Measurements from ENCODE around the gene LSM7. TPM values are rescaled to one million over a fixed set of nuclear protein-coding genes. Genes with fewer than 3 reads are reported as not detected.
A peak's percentile ranks its signal among the peaks of the same experiment; 100 is the strongest.

Gene LSM7
- total RNA-seq, 2 donors from 2014 or later, result 71.5 to 72.2 TPM

DNA sequence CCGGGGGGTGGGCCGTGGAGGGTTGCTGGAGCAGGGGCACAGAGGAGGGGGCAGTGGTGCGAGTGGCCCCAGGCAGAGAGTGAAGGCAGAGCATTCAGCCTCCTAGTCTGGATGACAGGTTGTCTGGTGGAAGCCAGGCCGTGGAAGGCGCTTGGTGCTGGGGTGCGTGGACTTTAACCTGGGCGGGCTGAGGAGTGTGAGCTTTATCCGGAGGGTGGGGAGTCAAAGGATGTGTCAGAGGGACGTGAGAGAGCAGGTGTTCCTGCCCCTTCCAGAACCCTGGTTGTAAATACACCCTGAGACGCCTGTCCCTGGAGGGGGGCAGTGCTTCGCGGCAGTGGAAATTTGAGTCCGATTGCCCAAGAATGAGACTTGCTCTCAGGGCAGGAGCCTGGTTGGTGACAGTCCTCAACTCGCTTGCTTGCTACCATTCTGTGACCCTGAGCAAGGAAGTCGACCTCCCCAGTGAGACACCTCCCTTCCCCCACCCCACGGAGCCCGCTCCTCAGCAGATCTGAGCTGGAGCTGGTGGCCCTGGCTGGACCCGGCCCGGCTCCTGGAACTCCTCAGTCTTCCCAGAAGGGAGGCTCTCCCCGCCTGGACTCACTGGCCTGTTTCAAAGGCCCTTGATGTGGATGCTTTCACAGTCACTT lies 2.4 kb upstream of the LSM7 start:
- DNase-seq, result no peak
- peaks cover 4% of the 10 kb centered on the region for H3K36me3 Mint-ChIP-seq (ENCODE audit: low read depth)
- peaks cover 34% of the 10 kb centered on the region for H3K4me1 Mint-ChIP-seq
- no peak overlapping the region for H3K4me3 Mint-ChIP-seq
- peak overlapping the region; percentile 80 for H3K27ac Mint-ChIP-seq
- no peaks in the 10 kb centered on the region for H3K9me3 ChIP-seq (ENCODE audit: control insufficient read depth, low read length, poor library complexity, severe bottlenecking)
- H3K27me3 Mint-ChIP-seq, result no peaks in the 10 kb centered on the region
- no peak for ATAC-seq

DNA sequence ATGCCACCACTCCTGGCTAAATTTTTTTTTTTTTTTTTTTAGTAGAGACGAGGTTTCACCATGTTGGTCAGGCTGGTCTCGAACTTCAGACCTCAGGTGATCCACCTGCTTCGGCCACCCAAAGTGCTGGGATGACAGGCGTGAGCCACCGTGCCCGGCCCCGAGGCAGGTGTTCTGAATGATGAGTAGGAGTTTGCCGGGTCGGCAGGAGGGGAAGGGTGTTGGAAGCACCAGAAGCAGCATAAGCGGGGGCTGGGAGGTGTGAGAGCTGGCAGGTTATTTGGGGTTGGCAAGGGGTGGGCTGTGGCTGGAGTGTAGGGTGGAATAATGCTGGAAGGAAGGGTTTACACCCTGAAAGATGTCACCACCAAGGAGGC lies 1.9 kb upstream of the LSM7 start:
- DNase-seq (no peak), ATAC-seq (no peak)
- Mint-ChIP-seq H3K36me3 (ENCODE audit: low read depth) (peaks cover 4% of the 10 kb centered on the region), H3K27me3 (no peaks in the 10 kb centered on the region), H3K4me1 (peaks cover 34% of the 10 kb centered on the region), H3K4me3 (no peak overlapping the region), H3K27ac (peak overlapping the region; percentile 97)
- H3K9me3 ChIP-seq (ENCODE audit: control insufficient read depth, low read length, poor library complexity, severe bottlenecking), result no peaks in the 10 kb centered on the region

DNA sequence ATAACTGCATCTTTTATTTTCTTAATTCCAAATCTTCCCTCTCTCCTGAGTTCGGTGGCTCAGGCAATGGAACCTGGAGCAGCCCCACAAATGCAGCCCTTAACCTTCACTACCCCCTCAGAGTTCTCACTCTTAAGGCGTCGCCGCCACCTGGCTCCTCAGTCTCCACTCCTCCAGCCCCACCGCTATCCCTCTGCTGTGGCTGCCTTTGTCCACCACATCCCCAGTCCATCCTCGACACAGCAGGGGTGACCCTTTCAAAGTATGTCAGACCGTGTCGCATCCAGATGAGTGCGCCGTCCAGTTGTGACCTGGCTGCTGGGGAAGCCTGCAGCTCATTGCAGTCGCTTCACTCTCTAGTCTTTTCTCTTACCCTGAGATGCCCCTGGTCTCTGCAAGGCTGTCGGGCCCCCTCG lies 1.1 kb upstream of the LSM7 start:
- peak overlapping the region; percentile 100 for H3K4me3 Mint-ChIP-seq
- H3K27ac Mint-ChIP-seq, result peak overlapping the region; percentile 97
- H3K27me3 Mint-ChIP-seq, result no peaks in the 10 kb centered on the region
- peaks cover 34% of the 10 kb centered on the region for H3K4me1 Mint-ChIP-seq
- ATAC-seq (no peak), DNase-seq (no peak)
- peaks cover 4% of the 10 kb centered on the region for H3K36me3 Mint-ChIP-seq (ENCODE audit: low read depth)
- H3K9me3 ChIP-seq (ENCODE audit: control insufficient read depth, low read length, poor library complexity, severe bottlenecking), result no peaks in the 10 kb centered on the region

DNA sequence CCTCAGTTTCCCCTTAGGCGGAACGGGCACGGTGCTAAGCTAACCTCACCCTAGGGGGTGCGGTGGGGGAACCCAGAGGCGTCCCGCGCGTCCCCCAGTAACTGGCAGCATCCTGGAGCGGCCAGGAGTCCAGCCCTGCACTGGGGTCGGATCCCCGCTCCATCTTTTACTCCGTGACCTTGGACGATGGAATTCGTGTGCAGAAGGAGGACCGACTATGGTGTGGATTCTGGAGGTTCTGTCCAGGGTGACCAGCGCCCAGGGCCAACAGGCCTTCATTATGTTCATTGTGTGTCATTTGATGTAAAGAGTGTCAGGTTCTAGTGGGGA lies 728 bp upstream of the LSM7 start:
- Mint-ChIP-seq H3K27ac (peak overlapping the region; percentile 97), H3K4me3 (peak overlapping the region; percentile 100), H3K27me3 (no peaks in the 10 kb centered on the region), H3K4me1 (peaks cover 34% of the 10 kb centered on the region), H3K36me3 (ENCODE audit: low read depth) (peaks cover 4% of the 10 kb centered on the region)
- DNase-seq, result no peak
- ATAC-seq, result no peak
- no peaks in the 10 kb centered on the region for H3K9me3 ChIP-seq (ENCODE audit: control insufficient read depth, low read length, poor library complexity, severe bottlenecking)

DNA sequence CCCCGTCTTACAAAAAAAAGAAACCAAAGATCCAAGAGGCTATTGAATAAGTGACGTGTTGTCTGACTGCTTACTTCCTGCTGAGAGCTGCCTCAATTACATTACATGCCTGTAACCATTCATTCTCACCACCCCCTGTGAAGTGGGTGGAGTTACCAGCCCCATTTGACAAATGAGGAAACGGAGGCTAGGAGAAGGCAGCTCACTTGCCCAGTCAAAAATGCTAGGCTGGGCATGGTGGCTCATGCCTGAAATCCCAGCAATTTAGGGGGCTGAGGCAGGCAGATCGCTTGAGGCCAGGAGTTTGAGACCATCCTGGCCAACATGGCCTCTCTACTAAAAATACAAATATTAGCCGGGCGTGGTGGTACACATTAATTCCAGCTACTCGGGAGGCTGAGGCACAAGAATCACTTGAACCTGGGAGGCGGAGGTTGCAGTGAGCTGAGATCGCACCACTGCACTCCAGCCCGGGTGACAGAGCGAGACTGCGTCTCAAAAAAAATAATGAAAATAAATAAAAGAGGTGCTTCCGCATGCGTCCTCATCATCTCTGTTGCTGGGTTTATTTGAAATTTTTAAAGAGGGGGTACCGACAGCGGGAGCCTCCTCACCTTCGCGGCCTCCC lies 499 bp downstream of the LSM7 start:
- DNase-seq, result peak in 1 of 3 donors; percentile 45
- H3K9me3 ChIP-seq (ENCODE audit: control insufficient read depth, low read length, poor library complexity, severe bottlenecking), result no peaks in the 10 kb centered on the region
- Mint-ChIP-seq H3K27ac (peak overlapping the region; percentile 97), H3K36me3 (ENCODE audit: low read depth) (peaks cover 4% of the 10 kb centered on the region), H3K4me1 (peaks cover 31% of the 10 kb centered on the region), H3K27me3 (no peaks in the 10 kb centered on the region), H3K4me3 (peak overlapping the region; percentile 100)
- ATAC-seq, result peak; percentile 69

DNA sequence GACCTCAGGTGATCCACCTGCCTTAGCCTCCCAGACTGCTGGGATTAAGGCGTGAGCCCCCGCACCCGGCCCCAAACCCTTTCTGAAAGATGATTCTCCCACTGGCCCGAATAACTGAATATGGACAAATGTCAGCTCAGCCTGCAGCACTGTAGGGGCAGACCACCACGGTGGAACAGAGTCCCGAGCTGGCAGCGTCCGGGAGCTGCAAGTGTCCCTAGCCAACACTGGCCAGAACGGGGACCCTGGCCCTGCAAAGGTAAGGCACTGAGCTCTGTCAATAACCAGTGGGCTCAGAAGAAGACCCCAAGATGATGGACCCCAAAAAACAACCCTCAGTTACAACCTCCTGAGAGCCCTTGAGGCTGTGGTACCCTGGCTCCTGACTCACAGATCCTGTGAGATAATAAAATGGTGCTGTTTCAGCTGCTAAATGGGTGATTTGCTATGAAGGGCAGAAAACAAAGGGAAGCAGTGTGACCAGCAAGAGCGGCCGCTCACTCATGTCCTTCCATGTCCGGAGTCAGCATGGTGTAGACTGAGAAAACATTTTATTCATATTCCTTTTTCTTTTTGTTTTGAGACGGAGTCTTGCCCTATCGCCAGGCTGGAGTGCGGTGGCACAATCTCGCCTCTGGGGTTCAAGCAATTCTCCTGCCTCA lies 1.6 kb downstream of the LSM7 start:
- H3K36me3 Mint-ChIP-seq (ENCODE audit: low read depth), result peaks cover 4% of the 10 kb centered on the region
- H3K9me3 ChIP-seq (ENCODE audit: control insufficient read depth, low read length, poor library complexity, severe bottlenecking), result no peaks in the 10 kb centered on the region
- peaks cover 31% of the 10 kb centered on the region for H3K4me1 Mint-ChIP-seq
- peak overlapping the region; percentile 97 for H3K27ac Mint-ChIP-seq
- H3K27me3 Mint-ChIP-seq, result no peaks in the 10 kb centered on the region
- DNase-seq (no peak), ATAC-seq (no peak)
- H3K4me3 Mint-ChIP-seq, result peak overlapping the region; percentile 100

DNA sequence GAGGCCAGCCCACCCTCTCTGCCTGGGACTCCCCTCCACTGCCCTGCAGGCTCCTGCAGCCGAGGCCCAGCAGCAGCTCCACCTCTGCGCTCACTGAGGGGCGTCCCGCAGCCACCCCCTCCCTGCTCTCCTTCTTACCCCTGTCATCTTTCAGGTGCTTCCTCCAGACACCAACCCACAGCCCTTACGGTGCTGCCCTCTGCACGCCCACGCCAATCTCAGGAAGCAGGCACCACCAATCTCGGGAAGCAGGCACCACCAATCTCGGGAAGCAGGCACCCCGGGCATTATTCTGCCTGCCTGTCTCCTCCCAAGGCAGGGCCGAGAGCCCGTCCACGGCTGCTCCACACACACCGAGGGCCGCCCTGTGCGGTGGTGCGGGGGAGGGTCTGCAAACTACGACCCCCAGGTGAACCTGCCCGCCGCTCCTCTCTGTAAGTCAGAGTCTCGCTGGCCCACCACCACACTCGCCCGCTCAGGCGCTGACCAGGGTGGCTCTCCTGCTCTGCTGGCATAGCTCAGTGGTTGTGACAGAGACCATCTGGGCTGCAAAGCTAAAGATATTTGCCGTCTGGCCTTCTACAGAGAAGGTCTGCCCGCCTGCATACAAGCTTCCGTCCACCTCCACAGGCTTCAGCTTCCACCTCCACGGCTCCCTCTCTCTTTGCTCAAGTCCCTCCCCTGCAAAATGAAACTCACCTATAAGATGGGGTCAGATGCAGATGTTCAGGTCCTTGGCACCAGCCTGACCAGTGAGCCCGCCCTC lies 2.9 kb downstream of the LSM7 start:
- H3K27me3 Mint-ChIP-seq, result no peaks in the 10 kb centered on the region
- H3K4me1 Mint-ChIP-seq, result peaks cover 30% of the 10 kb centered on the region
- H3K4me3 Mint-ChIP-seq, result peak overlapping the region; percentile 66
- H3K9me3 ChIP-seq (ENCODE audit: control insufficient read depth, low read length, poor library complexity, severe bottlenecking), result no peaks in the 10 kb centered on the region
- H3K36me3 Mint-ChIP-seq (ENCODE audit: low read depth), result peaks cover 4% of the 10 kb centered on the region
- no peak overlapping the region for H3K27ac Mint-ChIP-seq
- ATAC-seq, result no peak
- no peak for DNase-seq

DNA sequence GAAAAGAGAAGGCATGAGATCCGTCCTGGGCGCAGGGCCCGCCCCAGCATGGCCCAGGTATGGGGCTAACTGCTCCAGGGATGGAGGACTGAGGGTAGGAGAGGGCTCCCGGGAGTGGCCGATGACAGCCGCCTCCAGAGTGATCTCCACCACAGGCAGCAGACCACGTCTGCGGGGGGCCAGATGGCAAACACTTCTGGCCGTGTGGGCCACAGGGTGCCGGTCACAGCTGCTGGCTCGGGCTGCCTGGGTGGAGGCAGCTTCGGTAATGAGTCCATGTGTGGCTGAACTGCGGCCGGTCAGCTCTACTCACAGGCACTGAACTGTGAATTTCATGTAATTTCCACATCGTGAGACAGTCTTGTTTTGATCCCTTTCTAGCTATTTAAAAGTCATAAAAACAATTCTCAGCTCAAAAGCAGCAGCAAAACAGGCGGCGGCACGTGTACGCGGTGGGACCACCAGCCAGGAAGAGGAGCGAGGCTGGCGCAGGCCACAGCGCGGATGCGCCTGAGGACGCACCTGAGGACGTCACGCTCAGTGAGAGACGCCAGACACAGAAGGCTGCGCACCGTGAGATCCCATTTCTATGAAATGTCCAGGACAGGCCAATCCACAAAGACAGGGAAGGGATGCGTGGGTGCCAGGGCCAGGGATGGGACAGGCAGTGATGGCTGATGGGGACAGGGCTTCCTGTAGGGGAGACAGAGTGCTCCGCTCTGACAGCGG lies 4.0 kb downstream of the LSM7 start:
- Mint-ChIP-seq H3K27ac (no peak overlapping the region), H3K27me3 (no peaks in the 10 kb centered on the region), H3K4me3 (no peak overlapping the region), H3K4me1 (peaks cover 21% of the 10 kb centered on the region), H3K36me3 (ENCODE audit: low read depth) (peaks cover 4% of the 10 kb centered on the region)
- no peaks in the 10 kb centered on the region for H3K9me3 ChIP-seq (ENCODE audit: control insufficient read depth, low read length, poor library complexity, severe bottlenecking)
- no peak for DNase-seq
- ATAC-seq, result no peak

DNA sequence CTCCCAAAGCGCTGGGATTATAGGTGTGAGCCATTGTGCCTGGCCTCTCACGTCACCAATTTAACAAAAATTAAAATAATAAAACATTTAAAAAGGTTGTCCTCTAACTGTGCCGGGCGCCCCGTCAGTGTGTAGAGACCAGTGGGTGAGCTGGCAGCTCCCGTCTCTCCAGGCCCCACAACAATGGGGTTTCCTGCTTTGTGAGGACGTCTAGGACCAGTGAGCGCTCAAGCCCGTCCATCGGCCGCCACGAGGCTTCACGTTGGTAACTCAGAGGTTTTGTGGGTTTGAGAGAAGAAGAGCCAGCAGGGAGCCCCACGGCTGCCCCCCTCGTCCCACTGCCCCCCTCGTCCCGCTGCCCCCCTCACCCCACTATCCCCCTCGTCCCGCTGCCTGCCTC lies 4.7 kb downstream of the LSM7 start:
- Mint-ChIP-seq H3K4me3 (no peak overlapping the region), H3K4me1 (peaks cover 17% of the 10 kb centered on the region), H3K27me3 (no peaks in the 10 kb centered on the region), H3K36me3 (ENCODE audit: low read depth) (peaks cover 4% of the 10 kb centered on the region), H3K27ac (no peak overlapping the region)
- no peaks in the 10 kb centered on the region for H3K9me3 ChIP-seq (ENCODE audit: control insufficient read depth, low read length, poor library complexity, severe bottlenecking)
- DNase-seq, result no peak
- no peak for ATAC-seq

DNA sequence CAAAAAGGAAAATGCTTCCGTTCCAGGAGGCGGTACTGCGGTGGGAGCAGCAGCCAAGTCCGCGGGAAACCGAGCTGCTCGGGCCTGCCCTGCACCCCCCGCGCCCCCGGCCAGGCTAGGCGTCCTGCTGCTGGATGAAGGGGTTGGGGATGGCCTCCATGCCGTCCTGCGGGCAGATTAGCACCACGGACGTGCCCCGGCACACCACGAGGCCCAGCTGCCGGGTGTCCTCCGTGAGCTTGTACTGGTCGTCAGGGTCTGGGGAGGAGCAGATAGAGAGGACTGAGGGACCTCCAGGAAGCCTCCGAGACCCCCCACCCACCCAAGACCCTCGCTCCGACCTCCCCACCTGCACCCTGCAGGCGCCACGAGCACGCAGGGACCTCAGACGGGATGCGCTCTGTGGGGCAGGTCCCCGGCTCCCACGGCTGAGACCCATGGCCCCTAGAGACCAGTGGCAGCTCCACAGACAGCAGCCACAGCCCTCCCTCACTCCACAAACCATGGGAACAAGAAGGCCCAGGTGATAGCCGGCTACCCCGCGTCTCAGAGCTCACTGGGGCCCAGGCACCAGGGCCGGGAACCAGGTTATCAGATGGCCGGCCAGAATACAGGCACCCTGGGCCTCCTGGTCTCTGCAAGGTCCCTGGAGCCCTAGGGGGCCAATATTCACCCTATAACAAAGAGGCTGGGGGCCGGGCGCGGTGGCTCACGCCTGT lies 6.7 kb downstream of the LSM7 start:
- H3K9me3 ChIP-seq (ENCODE audit: control insufficient read depth, low read length, poor library complexity, severe bottlenecking), result no peaks in the 10 kb centered on the region
- DNase-seq, result no peak
- H3K4me3 Mint-ChIP-seq, result no peak overlapping the region
- H3K36me3 Mint-ChIP-seq (ENCODE audit: low read depth), result peaks cover 2% of the 10 kb centered on the region
- no peak for ATAC-seq
- no peak overlapping the region for H3K27ac Mint-ChIP-seq
- no peaks in the 10 kb centered on the region for H3K27me3 Mint-ChIP-seq
- peaks cover 5% of the 10 kb centered on the region for H3K4me1 Mint-ChIP-seq

DNA sequence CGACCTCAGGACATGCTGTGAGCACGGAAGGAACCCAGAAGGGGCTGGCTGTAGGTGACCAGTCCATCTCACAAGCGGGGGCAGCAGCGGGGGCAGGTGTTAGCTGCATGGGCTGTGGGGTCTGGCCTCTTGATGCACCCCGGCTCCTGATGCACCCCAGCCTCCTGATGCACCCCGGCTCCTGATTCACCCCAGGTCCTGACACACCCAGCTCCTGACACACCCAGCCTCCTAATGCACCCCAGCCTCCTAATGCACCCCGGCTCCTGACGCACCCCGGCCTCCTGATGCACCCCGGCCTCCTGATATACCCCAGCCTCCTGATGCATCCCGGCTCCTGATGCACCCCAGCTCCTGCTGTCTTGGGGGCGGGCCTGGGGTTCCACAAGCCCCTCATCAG lies 7.4 kb downstream of the LSM7 start:
- DNase-seq, result no peak
- no peaks in the 10 kb centered on the region for H3K9me3 ChIP-seq (ENCODE audit: control insufficient read depth, low read length, poor library complexity, severe bottlenecking)
- H3K4me3 Mint-ChIP-seq, result no peak overlapping the region
- peaks cover 2% of the 10 kb centered on the region for H3K36me3 Mint-ChIP-seq (ENCODE audit: low read depth)
- H3K4me1 Mint-ChIP-seq, result peaks cover 3% of the 10 kb centered on the region
- no peaks in the 10 kb centered on the region for H3K27me3 Mint-ChIP-seq
- no peak for ATAC-seq
- H3K27ac Mint-ChIP-seq, result no peak overlapping the region

DNA sequence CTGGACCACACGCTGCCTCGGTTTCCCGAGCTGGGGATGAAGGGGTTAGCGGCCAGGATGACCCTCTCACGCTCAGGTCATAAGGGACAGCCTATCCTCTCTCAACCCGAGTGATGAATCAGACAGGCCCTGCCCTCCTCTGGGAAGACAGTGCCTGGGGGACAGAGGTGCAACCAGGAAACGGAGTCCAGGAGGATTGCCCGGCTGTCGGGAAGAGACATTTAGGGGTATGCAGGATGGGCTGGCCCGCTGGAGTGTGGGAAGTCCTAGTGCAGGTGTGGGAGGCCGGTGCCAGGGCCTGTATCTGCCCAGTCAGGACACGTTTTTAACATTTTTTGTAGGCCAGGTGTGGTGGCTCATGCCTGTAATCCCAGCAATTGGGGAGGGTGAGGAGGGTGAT lies 8.3 kb downstream of the LSM7 start:
- DNase-seq (no peak), ATAC-seq (no peak)
- H3K4me3 Mint-ChIP-seq, result no peak overlapping the region
- H3K27ac Mint-ChIP-seq, result no peak overlapping the region
- H3K9me3 ChIP-seq (ENCODE audit: control insufficient read depth, low read length, poor library complexity, severe bottlenecking), result no peaks in the 10 kb centered on the region
- no peaks in the 10 kb centered on the region for H3K36me3 Mint-ChIP-seq (ENCODE audit: low read depth)
- H3K4me1 Mint-ChIP-seq, result no peaks in the 10 kb centered on the region
- no peaks in the 10 kb centered on the region for H3K27me3 Mint-ChIP-seq

Measured in T-helper 17 cell (primary cell).